Fibroblast of the conjunctiva (primary cell): Measurements from ENCODE around the gene AKIRIN2.

ENCODE experiments used
- DNase-seq: peaks from one replicate; pipeline ENCODE4 v3.0.0-alpha.2; 2010; ENCODE audit warnings: low read depth

Gene AKIRIN2

DNA sequence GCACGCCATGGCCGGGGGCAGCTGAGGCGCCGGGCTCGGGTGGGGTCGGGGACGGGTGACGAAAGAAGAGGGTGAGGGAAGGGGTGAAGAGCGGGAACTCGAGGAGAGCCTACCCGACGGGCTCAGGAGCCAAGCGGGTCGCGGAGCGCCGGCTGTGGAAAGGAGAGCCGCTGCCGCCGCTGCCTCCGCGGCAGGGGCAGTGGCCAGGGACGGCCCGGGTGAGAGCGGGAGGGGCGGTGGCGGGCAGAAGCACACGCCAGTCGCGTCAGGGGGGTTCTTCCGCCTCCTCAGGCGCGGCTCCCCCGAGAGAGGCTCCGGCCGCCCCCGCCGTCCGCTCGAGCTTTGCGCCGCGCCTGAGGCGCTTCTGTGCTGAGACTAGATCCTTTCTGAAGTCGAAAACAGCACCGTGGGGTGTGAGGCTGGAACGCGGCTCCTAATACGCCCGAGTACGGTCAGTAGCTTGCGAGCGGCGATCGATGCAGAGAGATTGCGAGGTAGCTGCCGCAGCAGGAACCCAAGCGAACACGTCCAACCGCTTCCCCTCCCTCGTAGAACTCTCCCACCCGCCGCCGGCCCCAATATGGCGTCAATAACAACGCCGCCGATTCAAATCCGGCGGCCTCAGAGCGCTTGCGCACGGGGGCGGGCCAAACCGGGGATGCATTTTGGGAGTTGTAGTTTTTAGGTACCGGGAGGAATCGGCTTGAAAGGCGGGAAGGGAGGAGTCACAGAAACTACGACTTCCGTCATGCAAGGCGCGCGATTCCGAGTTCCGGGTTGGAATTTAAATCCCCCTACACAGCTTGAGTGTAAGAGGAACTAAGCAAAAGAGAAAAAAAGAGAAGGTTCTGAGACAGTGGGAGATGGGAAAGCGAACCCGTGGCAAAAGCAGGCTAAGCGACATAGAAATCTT, at the start of gene AKIRIN2:
AKIRIN2 (minus strand) TSS at position 558 of the 913 bp plus-strand sequence; CDS start at position 9, 549 bp downstream.
- peak; percentile 99 for DNase-seq

DNA sequence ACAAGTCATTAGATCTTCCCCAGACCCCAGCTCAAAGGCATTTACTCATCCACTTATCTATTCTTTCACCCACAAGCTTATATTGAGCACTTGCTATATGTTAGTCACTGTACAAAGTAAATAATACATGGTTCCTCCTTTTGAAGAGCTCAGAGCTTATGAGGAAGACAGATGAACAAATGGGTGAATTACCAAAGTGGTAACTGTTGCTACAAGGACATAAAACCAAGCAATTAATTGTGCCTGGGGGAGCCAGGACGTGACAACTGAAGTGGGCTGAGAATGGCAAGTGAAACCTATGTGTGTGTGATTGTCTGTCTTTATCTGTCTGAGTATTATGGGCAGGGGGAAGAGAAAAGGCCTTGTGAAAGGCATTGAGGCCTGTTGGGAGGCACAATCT, 45.6 kb upstream of the AKIRIN2 start:
- no peak for DNase-seq

GRCh38 chr6:87745966-87746721, 44.1 kb upstream of the AKIRIN2 start:
- no peak for DNase-seq

GRCh38 chr6:87743454-87743853, 41.4 kb upstream of the AKIRIN2 start:
- DNase-seq: no peak

GRCh38 chr6:87742106-87742505, 40.1 kb upstream of the AKIRIN2 start:
- no peak for DNase-seq

DNA sequence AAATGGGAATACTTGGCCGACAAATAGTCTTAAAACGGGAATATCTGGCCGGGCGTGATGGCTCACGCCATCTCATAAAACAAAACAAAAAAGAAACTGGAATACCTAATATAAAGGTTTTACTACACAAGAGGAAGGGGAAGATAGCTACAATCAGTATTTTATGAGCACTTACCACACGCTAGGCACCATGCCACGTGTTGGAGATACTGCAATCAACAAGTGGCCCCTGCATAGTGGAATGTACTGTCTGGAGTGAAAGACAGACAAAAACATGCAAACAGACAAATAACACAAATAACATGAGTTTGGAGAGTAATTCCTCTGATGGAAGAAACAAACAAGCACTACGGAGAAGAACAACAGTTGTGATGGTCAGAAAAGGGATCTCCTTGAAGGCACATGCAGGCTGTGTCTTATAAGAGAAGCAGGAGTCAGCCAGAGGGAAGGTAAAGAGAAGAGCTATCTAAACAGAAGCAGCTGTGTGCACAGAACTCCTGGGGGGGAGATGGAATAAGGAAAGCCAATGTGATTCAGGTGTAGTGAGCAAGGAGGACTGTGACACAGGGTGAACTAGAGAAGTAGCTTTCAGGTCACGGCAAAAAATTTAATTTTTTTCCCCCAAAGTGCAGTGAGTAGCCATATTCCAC, 39.1 kb upstream of the AKIRIN2 start:
- DNase-seq: no peak

- no peak for DNase-seq
These were observed 36.7 kb upstream of the AKIRIN2 start for GRCh38 chr6:87738744-87739143.

GRCh38 chr6:87738000-87738399, 36.0 kb upstream of the AKIRIN2 start:
- no peak for DNase-seq

DNA sequence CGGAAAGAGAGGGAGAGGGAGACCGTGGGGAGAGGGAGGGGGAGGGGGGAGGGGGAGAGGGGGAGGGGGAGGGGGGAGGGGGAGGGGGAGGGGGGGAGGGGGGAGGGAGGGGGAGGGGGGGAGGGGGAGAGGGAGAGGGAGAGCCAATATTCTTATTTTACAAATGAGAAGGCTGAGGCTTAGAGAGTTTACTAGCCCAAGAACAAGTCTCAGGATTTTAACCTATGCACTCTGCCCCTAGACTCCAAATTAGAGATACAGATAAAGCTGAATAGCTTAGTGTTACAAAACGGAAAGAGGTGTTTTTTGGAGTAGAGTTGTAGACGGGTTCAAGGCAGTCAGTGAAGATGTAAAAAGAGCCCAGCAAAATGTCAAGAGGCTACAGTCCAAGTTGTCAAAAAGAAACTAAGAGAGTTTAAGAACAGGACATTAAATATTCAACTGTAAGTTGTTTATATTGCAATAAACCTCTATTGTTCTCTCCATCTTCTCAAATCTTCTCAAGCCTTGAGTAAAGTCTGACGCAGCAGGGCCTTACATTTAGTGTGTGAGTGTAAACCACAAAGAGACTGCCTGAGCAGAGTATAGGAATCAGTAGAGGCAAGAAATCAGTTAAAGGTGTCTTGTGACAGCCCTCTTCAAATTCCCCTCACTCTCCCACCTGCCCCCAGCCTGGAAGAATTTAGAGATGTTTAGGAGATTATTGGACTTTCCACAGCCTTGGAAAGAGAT, 34.9 kb upstream of the AKIRIN2 start:
- DNase-seq: no peak

- peak; percentile 96 for DNase-seq
These were observed 30.0 kb upstream of the AKIRIN2 start for GRCh38 chr6:87731818-87732661.

GRCh38 chr6:87731080-87731479, 29.0 kb upstream of the AKIRIN2 start:
- DNase-seq: no peak

GRCh38 chr6:87729965-87730719, 28.1 kb upstream of the AKIRIN2 start:
- DNase-seq: no peak

DNA sequence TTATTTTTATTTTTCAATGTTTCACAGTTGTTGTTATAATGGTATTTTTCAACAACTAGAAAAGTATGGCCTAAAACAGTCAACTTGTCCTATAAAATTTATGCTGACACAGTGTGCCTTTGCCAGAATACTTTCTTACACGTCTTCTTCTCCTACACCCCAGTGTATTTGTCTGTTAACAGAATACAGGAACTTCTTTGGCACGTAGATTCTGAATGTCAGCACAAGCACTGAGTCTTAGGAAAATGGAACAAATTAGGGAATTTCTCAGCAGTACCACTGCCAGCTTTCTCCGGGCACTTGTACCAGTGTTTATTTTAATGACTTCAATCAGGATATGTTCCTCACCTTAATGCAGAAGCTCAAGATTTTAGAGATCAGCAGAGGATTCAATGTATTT, 26.7 kb upstream of the AKIRIN2 start:
- DNase-seq: no peak

DNA sequence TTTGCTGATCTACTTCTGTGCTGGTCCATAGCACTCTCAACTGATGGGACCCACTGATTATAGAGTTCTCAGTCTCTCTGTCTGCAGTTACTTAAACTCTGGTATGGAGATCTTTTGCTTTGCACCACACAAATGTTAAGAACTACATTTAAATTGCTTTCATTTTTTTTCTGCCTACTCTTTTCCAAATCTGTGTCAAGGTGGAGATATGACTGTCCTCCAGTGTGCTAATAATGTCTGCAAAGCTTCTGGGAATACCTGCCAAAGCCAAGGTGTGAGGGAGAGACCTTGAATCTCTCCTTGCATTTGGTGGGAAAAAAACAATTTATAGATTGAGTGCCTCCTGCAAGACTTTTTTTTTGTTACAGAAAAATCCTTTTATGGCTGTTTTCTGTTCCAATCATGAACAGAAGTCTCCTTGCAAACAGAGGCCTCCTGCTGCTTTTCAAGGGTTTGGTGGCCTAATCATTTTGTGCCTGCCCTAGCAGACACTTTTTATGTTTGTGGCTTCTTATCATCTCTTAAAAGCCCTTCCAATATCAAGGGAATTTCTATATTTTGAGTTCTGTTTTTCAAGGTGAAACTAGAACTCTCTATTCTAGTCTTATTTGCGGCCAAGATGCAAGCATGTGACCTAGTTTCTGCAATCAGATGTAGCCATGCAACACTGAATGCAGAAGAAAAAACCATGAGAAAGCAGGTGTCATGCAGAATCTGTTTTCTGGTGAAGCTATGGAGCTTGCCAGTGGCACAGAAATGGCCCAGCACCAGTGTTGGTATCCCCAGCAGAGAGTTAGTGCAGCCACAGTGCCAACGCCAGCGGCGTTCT, 23.2 kb upstream of the AKIRIN2 start:
- no peak for DNase-seq

DNA sequence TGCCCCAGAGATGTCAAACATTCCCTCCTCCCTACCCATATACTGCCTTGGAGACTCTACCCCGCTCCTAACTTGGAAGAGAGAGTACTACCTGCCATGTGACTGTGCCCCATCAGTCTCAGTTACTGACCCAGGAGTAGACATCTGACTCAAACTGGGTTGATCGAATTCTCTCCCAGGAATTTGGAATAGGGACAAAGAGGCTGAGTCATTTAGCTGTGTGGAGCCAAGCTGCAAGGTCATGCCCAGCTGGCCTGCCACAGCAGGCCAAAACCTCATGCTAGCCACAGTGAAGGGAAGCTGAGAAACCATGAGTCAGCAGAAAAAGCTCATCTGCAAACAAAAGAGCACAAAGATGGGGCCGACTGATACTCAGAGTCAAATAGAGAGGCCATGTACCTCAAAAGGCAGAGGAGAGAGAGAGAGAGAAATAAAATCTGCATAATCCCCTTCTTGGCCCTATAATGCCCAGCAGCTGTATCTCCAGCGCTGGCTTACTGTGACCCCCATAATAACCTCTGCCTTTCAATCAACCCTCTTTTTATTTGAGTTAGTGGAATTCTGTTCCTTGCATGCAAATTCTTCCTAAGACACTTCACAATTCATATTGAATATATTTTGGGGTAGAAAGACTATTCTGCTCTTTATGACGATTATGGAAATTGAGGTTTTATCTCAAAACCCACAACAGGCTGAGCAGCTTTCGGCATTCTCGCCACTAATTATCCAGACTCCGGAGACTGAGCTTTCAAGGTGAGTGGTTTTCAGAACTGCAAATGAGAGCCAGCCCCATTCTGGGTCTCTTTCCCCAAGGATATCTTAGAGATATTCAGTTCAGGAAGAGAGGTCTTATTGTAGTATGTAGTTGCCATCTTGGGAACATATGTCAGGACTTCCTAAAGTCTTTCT, 21.4 kb upstream of the AKIRIN2 start:
- DNase-seq: peak; percentile 92

DNA sequence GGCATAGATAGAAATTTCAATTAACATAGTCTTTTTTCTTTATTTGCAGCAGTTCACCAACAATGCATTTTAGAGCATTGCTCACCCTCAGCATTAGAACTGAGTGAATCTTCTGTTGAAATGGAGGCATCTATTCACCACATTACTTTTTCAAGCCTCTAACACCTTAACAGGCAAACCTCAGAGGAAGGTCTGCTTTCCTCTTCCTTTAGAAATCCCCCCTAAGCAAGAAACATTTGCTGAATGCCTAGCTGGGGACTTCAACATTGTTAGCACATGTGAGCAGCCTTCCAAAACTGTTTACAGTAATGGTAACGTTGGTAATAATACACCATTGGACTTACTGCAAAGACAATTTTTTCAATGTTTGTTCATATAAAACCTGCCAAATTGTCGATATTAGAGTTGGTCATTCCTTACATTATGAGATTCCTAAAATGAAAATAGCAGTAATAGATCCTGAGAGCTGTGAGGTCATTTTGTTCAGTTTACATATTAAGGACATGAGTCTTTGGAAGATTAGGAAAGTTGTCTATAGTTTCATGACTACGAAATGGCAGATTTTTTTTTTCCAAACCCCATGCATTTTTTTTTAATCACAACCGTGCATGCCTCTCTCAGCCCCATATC, 20.6 kb upstream of the AKIRIN2 start:
- DNase-seq: no peak

DNA sequence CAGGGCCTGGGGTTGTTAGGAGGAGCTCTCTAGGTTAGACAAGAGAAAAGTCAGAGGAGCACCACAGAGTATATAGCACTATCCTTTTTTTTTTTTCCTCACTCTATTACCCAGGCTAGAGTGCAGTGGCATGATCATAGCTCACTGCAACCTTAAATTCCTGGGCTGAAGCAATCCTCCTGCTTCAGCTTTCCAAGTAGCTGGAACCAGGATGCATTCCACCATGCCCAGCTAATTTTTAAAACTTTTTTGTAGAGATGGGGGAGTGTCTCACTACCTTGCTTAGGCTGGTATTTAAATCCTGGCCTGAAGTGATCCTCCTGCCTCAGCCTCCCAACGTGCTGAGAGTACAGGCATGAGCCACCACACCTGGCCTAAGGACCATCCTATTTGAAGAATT, 19.3 kb upstream of the AKIRIN2 start:
- DNase-seq: no peak
